HEK293T (cell line): ENCODE measurements around the gene ANXA7.

Experiments
- ARNT ChIP-seq: fragments of 450-650 bp; IDR thresholded peaks from 2 replicates; pipeline ENCODE4 v1.6.1; 2017; ENCODE audit warnings: mild to moderate bottlenecking
- BHLHE40 ChIP-seq: fragments of 450-650 bp; IDR thresholded peaks from 2 replicates; pipeline ENCODE4 v1.6.1; 2016; ENCODE audit warnings: mild to moderate bottlenecking, moderate library complexity, borderline replicate concordance
- CTBP1 ChIP-seq: fragments of 450-650 bp; IDR thresholded peaks from 2 replicates; pipeline ENCODE4 v1.6.1; 2016; ENCODE audit warnings: borderline replicate concordance
- ELF4 ChIP-seq: fragments of 450-650 bp; IDR thresholded peaks from 2 replicates; pipeline ENCODE4 v1.6.1; 2017; ENCODE audit warnings: antibody characterized with exemption
- FOXK2 ChIP-seq: fragments of 450-650 bp; IDR thresholded peaks from 2 replicates; pipeline ENCODE4 v1.6.1; 2016; ENCODE audit warnings: mild to moderate bottlenecking
- FOXM1 ChIP-seq: fragments of 450-650 bp; IDR thresholded peaks from 2 replicates; pipeline ENCODE4 v1.6.1; 2017; ENCODE audit warnings: mild to moderate bottlenecking, borderline replicate concordance
- LEF1 ChIP-seq: fragments of 450-650 bp; IDR thresholded peaks from 2 replicates; pipeline ENCODE4 v1.6.1; 2017; ENCODE audit warnings: mild to moderate bottlenecking, borderline replicate concordance
- NFRKB ChIP-seq: fragments of 450-650 bp; IDR thresholded peaks from 2 replicates; pipeline ENCODE4 v1.6.1; 2016; ENCODE audit warnings: mild to moderate bottlenecking, moderate library complexity
- PKNOX1 ChIP-seq: fragments of 450-650 bp; IDR thresholded peaks from 2 replicates; pipeline ENCODE4 v1.6.1; 2016
- SP1 ChIP-seq: fragments of 450-650 bp; IDR thresholded peaks from 2 replicates; pipeline ENCODE4 v1.6.1; 2017
- SUZ12 ChIP-seq: fragments of 450-650 bp; IDR thresholded peaks from 2 replicates; pipeline ENCODE4 v1.6.1; 2016; ENCODE audit warnings: mild to moderate bottlenecking
- ZNF384 ChIP-seq: fragments of 450-650 bp; IDR thresholded peaks from 2 replicates; pipeline ENCODE4 v1.6.1; 2016

GRCh38 chr10:73357821-73358220, 56.0 kb downstream of the ANXA7 start:
- TF ChIP-seq BHLHE40 (no peak), ARNT (no peak), PKNOX1 (no peak), ELF4 (no peak), FOXK2 (no peak), CTBP1 (no peak), ZNF384 (no peak), SUZ12 (no peak), FOXM1 (no peak), SP1 (no peak), NFRKB (no peak), LEF1 (no peak)
